ENCODE data around the gene FAM117A.

DNA sequence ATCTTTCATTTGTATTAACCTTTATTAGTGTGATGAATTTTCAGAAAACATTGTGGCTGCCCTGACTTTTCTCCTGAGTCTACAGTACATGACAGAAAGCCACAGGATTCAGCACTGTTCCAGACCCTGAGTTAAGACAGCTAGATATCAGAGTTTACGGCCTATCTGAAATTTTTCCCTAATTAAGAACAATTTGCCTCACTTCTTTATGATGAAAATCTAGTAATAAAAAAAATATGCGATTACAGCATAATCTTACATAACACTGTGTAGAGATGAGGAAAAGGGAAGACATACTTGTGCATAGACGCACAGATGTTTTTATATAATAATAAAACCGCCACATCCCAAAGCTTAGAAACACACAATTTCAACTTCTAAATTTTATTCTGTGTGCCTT, 93.3 kb downstream of the FAM117A start:
- no peak for TF ChIP-seq ZNF510 (tag by site-specific recombination; IDR thresholded peaks at IDR 0.05; ENCODE audit: insufficient replicate concordance)
- TF ChIP-seq CTCF (tag by site-specific recombination; IDR thresholded peaks at IDR 0.05), result no peak
- TF ChIP-seq INSM2 (tag by site-specific recombination; IDR thresholded peaks at IDR 0.05), result no peak
- TF ChIP-seq, protein P1, sequence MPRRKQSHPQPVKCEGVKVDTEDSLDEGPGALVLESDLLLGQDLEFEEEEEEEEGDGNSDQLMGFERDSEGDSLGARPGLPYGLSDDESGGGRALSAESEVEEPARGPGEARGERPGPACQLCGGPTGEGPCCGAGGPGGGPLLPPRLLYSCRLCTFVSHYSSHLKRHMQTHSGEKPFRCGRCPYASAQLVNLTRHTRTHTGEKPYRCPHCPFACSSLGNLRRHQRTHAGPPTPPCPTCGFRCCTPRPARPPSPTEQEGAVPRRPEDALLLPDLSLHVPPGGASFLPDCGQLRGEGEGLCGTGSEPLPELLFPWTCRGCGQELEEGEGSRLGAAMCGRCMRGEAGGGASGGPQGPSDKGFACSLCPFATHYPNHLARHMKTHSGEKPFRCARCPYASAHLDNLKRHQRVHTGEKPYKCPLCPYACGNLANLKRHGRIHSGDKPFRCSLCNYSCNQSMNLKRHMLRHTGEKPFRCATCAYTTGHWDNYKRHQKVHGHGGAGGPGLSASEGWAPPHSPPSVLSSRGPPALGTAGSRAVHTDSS (tag by site-specific recombination; IDR thresholded peaks at IDR 0.05), result no peak
- TF ChIP-seq ATF2 (tag by site-specific recombination; IDR thresholded peaks at IDR 0.05; ENCODE audit: low read depth), result no peak
- TF ChIP-seq, protein P2, sequence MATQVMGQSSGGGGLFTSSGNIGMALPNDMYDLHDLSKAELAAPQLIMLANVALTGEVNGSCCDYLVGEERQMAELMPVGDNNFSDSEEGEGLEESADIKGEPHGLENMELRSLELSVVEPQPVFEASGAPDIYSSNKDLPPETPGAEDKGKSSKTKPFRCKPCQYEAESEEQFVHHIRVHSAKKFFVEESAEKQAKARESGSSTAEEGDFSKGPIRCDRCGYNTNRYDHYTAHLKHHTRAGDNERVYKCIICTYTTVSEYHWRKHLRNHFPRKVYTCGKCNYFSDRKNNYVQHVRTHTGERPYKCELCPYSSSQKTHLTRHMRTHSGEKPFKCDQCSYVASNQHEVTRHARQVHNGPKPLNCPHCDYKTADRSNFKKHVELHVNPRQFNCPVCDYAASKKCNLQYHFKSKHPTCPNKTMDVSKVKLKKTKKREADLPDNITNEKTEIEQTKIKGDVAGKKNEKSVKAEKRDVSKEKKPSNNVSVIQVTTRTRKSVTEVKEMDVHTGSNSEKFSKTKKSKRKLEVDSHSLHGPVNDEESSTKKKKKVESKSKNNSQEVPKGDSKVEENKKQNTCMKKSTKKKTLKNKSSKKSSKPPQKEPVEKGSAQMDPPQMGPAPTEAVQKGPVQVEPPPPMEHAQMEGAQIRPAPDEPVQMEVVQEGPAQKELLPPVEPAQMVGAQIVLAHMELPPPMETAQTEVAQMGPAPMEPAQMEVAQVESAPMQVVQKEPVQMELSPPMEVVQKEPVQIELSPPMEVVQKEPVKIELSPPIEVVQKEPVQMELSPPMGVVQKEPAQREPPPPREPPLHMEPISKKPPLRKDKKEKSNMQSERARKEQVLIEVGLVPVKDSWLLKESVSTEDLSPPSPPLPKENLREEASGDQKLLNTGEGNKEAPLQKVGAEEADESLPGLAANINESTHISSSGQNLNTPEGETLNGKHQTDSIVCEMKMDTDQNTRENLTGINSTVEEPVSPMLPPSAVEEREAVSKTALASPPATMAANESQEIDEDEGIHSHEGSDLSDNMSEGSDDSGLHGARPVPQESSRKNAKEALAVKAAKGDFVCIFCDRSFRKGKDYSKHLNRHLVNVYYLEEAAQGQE (tag by site-specific recombination; IDR thresholded peaks at IDR 0.05), result no peak
- no peak for TF ChIP-seq TRIM28 (IDR thresholded peaks at IDR 0.05; ENCODE audit: borderline replicate concordance, low read length)
- TF ChIP-seq ZNF76 (tag by site-specific recombination; IDR thresholded peaks at IDR 0.05; ENCODE audit: borderline replicate concordance, low read depth), result no peak
- TF ChIP-seq YY1 (tag by site-specific recombination; IDR thresholded peaks at IDR 0.05), result no peak
- TF ChIP-seq ZBTB21 (tag by site-specific recombination; IDR thresholded peaks at IDR 0.05), result no peak
- TF ChIP-seq ZNF184 (tag by site-specific recombination; IDR thresholded peaks at IDR 0.05), result no peak
- TF ChIP-seq, protein P3, sequence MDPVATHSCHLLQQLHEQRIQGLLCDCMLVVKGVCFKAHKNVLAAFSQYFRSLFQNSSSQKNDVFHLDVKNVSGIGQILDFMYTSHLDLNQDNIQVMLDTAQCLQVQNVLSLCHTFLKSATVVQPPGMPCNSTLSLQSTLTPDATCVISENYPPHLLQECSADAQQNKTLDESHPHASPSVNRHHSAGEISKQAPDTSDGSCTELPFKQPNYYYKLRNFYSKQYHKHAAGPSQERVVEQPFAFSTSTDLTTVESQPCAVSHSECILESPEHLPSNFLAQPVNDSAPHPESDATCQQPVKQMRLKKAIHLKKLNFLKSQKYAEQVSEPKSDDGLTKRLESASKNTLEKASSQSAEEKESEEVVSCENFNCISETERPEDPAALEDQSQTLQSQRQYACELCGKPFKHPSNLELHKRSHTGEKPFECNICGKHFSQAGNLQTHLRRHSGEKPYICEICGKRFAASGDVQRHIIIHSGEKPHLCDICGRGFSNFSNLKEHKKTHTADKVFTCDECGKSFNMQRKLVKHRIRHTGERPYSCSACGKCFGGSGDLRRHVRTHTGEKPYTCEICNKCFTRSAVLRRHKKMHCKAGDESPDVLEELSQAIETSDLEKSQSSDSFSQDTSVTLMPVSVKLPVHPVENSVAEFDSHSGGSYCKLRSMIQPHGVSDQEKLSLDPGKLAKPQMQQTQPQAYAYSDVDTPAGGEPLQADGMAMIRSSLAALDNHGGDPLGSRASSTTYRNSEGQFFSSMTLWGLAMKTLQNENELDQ (tag by site-specific recombination; IDR thresholded peaks at IDR 0.05; ENCODE audit: low read depth), result no peak
- no peak for TF ChIP-seq ZNF311 (tag by site-specific recombination; IDR thresholded peaks at IDR 0.05; ENCODE audit: borderline replicate concordance)
- TF ChIP-seq SETDB1 (IDR thresholded peaks at IDR 0.05; ENCODE audit: insufficient read length, low read length), result no peak
